Fibroblast of lung (primary cell): Measurements from ENCODE around the gene TTC3.

Experiments
- EZH2 ChIP-seq: IDR thresholded peaks from 2 replicates; pipeline ENCODE4 v1.5.1; 2012; ENCODE audit warnings: low read length, control low read depth, mild to moderate bottlenecking; ENCODE audit errors: missing control alignments
- TF ChIP-seq, protein P1 (sequence below), 2 donors: IDR thresholded peaks in 1 of 2; conservative IDR thresholded peaks in 1 of 2; 1 replicate in 1 of 2; 2 replicates in 1 of 2; pipeline ENCODE4 v1.5.1; 2011 to 2012; ENCODE audit warnings: low read length in 2 of 2, control low read depth in 1 of 2, inconsistent platforms in 1 of 2, low read depth in 1 of 2, mild to moderate bottlenecking in 1 of 2

DNA sequence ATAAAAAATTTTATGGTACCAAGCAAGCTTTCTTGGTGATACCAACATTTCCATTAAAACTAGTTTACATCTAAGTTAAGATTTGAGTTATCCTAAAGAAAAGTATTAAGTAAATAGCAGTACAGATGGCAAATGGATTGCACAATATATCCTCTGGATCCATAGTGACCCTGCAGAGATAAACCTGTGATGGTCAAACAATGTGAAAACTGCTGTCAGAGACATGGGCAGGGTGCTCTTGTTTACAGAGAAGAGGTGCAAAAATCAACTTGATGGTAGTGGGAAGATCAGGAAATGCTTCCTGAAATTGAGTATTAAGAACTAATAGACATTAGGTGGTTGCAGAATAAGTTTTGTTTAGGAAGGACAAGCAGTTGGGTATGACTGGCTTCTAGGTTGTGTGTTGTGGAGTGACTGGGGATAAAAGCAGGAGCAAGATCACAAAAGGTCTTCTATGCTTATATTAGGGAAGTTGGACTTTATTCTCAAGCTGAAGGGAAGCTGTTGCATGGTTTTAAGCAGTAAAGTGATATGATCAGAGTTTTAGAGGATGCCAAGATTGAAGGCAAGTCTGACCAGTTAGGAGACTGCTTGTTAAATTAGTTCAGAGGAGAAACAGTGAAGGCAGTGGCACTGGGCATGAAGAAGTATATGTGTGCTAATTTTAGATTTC lies 9.9 kb downstream of the TTC3 start:
- TF ChIP-seq, protein P1, sequence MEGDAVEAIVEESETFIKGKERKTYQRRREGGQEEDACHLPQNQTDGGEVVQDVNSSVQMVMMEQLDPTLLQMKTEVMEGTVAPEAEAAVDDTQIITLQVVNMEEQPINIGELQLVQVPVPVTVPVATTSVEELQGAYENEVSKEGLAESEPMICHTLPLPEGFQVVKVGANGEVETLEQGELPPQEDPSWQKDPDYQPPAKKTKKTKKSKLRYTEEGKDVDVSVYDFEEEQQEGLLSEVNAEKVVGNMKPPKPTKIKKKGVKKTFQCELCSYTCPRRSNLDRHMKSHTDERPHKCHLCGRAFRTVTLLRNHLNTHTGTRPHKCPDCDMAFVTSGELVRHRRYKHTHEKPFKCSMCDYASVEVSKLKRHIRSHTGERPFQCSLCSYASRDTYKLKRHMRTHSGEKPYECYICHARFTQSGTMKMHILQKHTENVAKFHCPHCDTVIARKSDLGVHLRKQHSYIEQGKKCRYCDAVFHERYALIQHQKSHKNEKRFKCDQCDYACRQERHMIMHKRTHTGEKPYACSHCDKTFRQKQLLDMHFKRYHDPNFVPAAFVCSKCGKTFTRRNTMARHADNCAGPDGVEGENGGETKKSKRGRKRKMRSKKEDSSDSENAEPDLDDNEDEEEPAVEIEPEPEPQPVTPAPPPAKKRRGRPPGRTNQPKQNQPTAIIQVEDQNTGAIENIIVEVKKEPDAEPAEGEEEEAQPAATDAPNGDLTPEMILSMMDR (conservative IDR thresholded peaks at IDR 0.05 in 1 of 2, IDR thresholded peaks at IDR 0.05 in 1 of 2; ENCODE audit: low read depth in 1 of 2, low read length in 2 of 2): no peak
- TF ChIP-seq EZH2: no peak
